ENCODE data around the gene CEP112. TPM values are rescaled to one million over a fixed set of nuclear protein-coding genes. Genes with fewer than 3 reads are reported as not detected.
A peak's percentile ranks its signal among the peaks of the same experiment; 100 is the strongest.

The CEP112 gene
- total RNA-seq, 1 donor from 2014 or later: 14.8 TPM

DNA sequence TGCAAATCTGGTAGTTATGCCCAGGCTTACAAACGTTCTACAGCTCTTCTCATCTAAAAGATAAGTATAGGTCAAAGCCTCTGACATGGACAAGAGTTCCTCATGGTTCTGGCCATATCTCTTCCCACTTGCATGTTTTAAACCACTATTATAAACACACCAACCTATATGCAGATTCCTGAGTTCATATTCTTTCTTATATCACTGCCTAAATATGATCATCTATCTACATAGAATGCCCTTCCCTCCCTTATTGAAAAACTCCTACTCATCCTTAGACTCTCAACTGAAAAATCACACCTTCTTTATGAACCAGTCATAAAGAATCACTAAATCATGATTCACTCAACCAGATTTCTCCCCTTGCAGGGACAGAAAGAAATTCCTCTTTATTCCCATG is 128.2 kb downstream of the CEP112 start:
- DNase-seq: no peak

DNA sequence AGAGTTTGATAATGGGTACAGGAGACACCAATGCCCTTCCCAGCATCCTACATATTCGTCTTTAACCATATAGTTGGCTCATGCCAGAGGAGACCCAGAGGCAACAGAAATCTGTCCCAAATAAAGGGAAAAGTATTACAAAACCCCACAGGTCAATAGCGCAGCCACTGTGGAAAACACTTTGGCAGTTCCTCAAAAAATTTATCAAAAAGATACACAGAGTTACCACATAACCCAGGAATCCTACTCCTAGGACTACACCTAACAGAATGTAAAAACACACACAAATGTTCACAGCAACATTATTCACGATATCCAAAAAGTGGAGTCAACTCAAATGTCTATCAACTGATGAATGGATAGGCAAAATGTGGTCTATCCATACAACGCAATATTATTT is 135.8 kb downstream of the CEP112 start:
- no peak for DNase-seq

DNA sequence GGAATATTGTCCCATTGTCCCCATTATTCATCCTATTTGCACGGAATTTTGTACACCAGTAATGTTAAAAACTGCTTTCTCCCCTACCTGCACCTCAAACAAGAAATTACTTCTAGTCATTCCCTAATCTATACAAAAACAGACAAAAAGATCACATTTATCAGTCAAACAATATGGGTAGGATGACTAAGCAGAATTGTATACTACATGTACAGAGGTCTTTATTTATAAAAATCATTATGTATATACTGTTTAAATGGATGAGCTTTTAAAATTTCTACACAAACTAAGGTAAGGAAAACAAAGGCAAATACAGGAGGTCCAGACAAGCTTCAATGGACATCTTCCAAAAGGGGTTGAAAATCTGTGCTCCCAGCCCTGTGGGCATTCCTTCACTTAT is 137.7 kb downstream of the CEP112 start:
- DNase-seq: no peak

DNA sequence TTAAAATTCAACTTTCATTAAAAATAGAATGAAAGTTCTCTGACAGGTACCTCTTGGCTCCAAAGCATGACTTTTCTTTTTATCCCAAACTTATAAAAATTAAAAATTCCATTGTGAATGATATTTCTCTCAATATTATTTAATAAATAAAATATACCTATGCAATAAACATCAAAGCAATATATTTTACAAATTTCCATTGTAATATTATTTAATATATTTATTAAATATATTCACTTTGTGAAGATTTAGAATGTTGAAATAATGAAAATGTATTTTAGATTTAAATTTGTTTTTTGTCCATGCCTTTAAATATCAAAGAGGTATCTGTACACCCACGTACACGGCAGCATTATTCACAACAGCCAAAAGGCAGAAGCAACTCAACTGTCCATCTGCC is 147.8 kb downstream of the CEP112 start:
- no peak for DNase-seq

DNA sequence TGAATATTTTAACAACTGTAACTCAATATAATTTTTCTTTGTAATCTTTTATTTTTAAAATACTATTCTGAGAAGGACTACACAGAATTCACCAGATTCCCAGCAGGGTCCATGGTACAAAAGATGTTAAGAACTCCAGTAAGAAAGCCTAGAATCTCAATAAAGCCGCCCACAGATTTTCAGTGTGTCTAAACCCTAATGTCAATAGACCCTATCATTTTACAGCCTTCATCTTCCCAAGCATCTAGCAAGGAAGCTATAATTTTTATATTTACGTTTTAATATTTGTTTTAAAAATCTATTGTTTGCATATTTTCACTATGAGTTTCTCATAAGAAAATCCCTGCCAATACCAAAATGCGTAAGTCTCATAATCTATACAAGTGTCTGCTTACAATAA is 148.5 kb downstream of the CEP112 start:
- no peak for DNase-seq

DNA sequence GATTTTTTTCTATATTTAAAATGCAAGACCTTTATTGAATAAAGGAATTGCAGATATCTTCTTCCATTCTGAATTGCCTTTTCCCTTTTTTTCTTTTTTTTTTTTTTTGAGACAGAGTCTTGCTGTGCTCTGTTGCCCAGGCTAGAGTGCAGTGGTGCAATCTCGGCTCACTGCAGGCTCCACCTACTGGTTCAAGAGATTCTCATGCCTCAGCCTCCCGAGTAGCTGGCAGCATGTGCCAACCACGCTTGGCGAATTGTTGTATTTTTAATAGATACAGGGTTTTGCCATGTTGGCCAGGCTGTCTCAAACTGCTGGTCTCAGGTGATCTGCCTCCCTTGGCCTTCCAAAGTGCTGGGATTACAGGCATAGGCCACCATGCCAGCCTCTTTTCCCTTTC is 151.5 kb downstream of the CEP112 start:
- no peak for DNase-seq

DNA sequence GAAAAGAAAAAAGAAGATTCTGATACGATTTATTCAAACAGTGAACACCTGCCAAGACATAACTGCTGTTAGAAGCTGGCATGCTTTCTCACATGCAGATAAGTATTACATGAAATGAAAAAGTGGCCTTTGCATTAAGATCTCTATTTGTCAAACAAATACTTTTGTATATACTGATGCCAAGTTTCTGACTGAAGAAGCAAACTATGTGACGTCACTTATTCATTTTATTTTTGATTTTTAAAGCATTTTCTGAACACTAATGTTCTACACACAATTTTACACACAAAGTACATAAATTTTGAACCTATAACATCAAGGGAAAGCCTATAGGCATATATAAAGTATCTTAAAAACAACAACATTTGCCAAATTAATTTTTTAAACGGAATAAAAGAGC is 153.8 kb downstream of the CEP112 start:
- DNase-seq: no peak

DNA sequence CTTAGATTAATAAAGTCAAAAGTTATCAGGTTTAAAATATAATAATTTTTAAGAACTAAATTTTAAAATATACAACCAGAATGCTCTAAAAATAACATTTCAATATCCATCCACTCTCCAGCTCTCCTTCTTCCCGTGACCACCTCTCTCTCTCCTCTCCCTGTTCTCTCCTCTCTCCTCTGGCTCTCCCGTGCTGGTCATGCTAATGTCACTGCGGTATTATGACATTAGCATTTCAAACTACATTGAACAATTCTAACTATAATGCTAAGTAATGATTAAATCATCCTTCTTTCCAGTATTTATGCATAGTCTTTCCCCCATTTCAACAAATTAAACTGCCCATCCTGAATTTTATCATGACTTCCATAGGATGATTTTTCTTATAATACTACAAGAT is 154.7 kb downstream of the CEP112 start:
- DNase-seq: no peak

DNA sequence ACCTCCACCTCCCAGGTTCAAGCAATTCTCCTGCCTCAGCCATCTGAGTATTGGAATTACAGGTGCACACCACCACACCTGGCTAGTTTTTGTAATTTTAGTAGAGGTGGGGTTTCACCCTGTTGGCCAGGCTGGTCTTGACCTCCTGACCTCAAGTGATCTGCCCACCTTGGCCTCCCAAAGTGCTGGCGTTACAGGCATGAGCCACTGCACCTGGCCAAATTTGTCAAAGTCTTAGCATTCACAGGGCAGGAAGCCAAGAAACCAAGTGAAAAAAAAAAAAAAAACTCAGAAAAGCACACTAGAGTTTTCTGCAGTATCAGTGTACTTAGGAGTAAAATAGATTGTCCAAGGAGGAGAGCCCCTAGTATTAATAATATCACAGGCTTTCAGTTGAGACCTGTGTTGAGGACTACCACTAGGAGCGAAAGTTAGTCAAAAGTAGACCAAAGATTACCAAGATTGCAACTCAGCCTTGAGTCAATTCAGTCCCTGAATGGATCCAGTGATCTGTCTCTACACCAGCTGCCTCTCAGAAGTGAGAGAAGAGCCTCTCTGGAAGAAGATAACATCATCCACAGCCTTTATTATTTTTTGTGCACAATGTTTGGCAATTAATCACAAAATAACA is 159.7 kb downstream of the CEP112 start:
- DNase-seq: no peak

DNA sequence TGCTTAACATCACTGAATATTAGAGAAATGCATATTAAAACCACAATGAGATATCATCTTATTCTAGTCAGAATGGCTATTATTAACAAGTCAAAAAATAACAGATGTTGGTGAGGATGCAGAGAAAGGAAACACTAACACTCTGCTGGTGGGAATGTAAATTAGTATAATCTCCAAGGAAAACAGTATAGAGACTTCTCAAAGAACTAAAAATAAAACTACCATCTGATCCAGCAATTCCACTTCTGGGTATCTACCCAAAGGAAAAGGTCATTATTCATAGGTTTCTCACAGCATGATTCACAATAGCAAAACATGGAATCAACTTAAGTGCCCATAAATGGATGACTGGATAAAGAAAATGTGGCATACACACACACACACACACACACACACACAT is 166.4 kb downstream of the CEP112 start:
- no peak for DNase-seq

DNA sequence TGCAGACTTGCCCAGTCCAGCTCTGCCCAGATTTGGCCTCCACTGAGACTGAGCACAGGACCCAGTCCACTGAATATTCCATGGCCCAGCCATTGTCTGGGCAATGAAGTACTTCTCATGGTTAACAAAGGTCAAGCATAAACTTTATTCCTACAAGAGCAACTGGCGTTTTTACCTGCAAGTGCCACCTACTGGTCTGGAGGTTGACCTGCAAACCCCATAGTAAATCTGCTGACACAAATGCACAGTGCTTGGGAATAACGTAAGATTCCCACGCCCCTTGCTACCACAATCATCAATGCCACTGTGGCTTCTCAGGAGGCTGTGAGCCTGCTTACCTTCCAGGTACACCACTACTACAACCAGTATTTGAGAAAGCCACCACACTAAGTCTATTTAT is 170.2 kb downstream of the CEP112 start:
- no peak for DNase-seq

DNA sequence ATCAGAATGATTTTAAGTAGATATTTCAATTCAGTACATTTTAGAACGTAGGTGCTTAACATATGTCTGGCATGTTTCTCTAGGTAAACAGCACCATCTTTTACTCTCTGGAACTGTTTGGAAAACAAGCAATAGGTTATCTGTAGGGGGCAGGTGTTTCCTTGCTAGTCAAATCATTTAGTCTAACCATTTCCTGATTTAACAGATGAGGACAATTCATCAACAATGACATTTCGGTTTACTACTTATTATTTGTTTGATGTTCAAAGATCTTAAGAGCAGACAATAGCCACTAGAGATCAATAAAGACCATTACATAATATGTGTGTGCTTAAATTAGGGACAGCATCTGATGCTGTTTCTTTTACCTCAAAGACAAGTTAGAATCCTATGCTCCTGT is 173.1 kb downstream of the CEP112 start:
- DNase-seq: peak; percentile 70

DNA sequence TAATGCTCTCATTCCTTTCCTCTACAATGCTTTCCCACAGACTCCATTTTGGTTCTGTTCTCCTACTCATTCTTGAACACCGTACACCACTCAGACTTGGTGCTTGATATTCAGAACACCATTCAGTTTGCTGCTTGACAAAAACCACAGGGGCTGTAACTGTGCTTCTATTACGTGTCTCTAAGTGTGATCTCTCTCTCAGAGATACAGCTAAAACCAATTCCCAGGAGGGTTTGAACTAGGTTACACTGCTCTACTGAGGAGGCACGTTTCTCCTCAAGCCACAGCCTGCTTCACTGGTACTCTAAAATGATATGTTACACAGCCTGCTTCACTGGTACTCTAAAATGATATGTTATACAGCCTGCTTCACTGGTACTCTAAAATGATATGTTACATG is 175.7 kb downstream of the CEP112 start:
- DNase-seq: no peak

DNA sequence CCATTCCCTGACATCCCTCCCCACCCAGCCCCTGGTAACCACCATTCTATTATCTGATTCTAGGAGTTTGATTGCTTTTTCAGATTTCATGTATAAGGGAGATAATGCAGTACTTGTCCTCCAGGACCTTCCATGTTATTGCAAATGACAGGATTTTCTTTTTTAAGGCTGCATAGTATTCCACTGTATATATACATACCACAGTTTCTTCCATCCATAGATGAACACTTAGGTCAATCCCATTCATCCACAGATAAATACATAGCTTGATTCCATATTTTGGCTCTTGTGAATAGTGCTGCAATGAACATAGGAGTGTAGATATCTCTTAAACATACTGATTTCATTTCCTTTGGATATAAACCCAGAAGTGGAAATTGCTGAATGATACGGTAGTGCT is 183.3 kb downstream of the CEP112 start:
- DNase-seq: no peak

DNA sequence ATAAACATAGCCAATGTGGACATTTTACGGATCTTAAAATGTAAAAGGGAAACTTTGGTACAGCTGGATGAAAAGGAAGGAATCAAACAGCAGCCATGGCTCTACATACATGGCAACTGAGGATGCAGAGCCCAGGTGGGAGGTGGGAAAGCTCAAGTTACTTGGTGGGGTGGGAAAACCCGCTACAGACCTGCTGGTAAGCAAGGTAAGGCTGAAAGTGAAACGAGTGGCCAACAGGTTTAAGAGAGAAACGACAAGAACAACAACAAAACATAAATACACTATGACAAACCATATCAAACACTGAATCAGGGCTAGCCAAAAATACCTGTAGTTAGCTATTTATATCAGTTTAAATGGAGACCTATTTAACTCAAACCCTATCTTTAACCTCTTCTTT is 185.3 kb downstream of the CEP112 start:
- no peak for DNase-seq

DNA sequence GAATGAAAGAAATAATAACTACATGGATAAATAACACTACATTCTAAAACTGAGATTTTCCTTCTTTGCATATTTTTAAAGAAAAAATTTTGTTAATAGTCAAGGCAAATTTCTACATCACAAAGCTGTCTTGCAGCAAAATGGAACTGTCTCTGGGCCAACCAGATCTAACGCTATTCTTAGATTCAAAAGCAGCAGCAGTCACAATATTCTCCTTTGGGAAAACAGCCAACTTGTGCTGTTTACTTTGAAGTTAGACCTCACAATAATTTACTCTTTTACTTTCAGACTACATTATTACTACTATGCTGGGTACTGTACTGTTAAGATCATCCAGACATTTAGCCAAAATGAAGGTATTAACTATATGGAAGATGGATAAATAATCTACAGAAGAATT is 189.1 kb downstream of the CEP112 start:
- DNase-seq: peak; percentile 24

DNA sequence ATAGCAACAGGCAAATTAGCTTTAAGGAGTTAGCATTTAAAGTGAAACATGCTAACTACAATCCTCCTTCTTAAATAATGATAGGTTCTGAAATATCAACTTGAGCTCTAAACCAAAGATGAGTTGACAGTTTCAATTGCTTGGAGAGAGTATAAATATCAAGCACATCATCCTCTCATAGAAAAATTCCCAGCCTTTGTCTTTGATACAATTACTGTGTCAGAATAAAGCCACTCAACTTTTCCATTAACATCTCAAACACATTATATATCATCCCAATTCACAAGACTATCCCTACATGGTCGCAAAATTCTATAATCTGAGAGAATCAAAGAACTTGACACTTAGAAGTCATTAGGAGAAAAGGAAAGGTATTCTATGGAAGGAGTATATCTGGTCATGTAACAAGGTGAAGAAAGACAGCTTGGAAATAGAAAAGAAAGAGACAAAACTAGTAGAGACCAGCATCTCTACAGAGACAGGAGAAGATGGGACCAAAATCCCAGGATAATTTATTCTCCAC is 189.8 kb downstream of the CEP112 start:
- no peak for DNase-seq

DNA sequence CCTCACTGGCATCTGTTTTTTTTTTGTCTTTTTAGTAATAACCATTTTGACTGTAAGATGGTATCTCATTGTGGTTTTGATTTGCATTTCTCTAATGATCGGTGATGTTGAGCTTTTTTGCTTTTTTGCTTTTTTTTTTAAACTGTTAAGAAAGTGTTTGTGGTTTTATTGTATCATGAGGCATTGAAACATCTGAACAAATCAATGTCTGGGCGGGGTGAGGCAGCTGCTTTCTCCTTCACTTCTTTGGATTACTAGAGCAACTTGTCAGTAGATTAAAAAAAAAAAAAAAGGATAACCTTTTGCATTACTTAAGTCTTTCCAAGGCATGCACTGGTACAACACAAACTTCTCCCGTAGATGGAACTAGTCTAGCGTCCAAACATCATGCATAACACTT is 191.7 kb downstream of the CEP112 start:
- DNase-seq: no peak

DNA sequence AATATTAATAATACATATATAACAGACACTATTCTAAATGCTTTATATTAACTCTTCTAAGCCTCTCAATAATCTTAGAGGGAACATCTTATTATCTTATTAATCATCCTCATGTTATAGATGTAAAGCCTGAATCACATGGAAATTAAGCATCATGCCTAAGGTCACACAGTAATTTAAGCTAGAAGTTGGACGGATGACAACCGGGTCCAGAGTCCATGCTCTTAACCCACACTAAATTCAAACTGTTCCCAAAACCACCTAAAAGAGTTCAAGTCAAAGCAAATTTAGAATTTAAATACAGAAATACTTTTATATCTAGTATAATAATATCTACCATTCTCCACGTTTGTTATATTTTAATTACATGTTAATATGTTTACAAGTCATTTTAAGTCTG is 193.3 kb downstream of the CEP112 start:
- no peak for DNase-seq

DNA sequence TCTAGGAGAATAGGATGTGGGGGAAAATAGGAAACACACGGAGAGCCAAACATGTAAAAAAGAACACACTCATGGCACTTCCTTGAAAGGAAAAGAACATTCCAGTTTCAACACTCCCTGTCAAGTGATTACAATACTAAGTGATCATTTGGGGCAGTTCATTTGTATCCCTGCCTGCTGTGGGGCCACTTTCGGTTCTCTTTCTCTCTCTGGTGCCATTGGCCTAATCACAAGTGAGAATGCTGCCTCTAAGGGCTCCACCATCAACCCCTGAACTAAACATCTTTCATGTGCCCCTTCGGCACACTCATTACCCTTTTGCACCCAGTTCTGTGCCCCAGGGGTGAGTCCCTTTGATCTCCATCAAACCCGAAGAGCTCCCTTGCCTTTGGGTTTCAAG is 197.3 kb downstream of the CEP112 start:
- no peak for DNase-seq

DNA sequence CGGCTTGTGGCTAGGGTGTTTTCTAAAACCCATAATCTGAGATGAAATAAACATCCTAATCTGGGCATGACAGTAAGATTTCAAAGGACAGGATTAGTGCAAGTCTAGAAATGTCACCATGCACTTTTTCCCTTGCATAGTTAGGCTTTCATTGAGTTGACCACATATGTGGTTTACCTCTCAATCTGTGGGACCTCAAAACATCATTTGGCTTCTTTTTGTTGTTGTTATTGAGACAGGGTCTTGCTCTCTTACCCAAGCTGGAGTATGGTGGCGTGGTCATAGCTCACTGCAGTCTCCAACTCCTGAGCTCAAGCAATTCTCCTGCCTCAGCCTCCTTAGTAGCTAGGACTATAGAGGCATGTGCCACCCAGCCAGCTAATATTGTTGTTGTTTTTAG is 197.8 kb downstream of the CEP112 start:
- no peak for DNase-seq

DNA sequence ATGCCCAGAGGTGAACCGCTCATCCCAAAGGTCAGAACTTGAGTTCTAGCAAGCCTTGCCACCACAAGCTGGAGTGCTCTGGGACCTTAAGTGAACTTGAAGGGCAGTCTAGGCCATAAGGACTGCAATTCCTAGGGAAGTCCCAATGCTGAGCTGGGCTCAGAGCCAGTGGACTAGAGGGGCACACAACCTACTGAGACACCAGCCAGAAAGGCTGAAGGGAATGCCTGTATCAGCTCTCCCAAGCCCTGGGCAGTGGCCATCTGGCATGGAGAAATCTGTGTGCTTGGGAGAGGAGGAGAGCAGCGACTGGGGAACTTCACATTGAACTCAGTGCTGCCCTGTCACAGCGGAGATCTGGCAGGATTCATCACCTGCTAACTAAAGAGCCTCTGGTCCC is 201.3 kb downstream of the CEP112 start:
- DNase-seq: no peak

DNA sequence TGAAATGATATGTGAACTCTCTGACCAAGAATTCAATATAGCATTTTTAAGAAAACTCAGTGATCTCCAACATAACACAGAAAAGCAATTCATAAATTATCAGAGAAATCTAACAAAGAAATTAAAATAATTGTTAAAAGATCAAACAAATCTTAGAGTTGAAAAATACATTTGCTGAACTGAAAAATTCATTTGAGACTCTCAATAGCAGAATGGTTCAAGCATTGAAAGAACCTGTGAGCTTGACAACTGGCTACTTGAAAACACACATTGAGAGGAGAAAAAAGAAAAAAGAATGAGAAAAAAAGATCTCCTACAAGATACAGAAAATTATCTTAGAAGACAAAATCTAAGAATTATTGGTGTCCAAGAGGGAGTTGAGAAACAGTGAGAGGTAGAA is 203.5 kb downstream of the CEP112 start:
- DNase-seq: no peak

DNA sequence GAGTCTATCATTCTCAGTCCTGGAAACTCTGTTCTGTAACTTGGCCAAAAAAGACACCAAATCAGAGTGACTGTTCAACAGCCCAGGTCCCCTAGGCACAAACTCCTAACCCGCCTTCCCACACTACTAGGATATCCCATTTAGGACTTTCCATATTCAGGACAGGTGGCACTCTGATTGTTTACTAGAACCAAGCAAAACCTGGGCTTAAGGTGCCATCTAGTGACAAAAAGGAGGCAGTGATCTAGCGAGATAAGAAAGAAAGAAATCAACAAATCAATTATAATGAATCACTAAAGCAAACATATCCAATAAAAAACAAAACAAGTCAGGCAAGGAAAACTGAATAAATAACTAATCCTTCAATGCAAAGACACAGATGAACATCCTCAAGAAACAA is 203.9 kb downstream of the CEP112 start:
- peak; percentile 70 for DNase-seq

DNA sequence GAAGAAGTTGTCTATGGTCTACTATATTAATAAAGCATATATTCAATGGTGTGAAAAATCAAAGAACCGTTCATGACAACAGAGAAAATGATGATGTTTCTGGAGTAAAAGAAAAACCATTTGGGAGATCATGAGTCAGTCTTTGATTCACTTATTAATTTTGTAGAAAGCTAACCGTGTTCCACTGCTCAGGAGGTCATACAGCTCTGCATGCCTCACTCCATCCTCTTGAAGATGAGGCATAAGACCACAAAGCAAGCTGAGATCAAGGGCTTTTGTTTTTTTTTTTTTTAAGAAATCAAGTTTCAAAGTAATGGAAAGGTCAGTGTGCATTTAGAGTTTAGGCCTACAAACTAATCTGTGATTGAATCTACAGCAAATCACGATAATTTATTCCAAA is 206.4 kb downstream of the CEP112 start:
- no peak for DNase-seq
